HG03280 (cell line): ENCODE measurements around the gene C11orf52.

Experiments used
- ATAC-seq: cut with Tn5 transposase; IDR thresholded peaks from one replicate; pipeline ENCODE4 v1.9.1; 2021; ENCODE audit warnings: mild to moderate bottlenecking, moderate library complexity; ENCODE audit not compliant: unreplicated experiment

C11orf52 gene

GRCh38 chr11:111969344-111969743 lies 50.6 kb downstream of the C11orf52 start:
- no peak for ATAC-seq

GRCh38 chr11:111974446-111974845 lies 55.7 kb downstream of the C11orf52 start:
- ATAC-seq = no peak

- ATAC-seq = no peak
Measured at GRCh38 chr11:111975076-111975806, 56.5 kb downstream of the C11orf52 start.

GRCh38 chr11:111976119-111976766 lies 57.5 kb downstream of the C11orf52 start:
- no peak for ATAC-seq
